D721Med (cell line): ENCODE results near the gene CFAP92.

Source experiments
- DNase-seq: peaks from one replicate; pipeline ENCODE4 v3.0.0; 2011; ENCODE audit warnings: low spot score; ENCODE audit not compliant: insufficient read length
- FAIRE-seq: peaks from 2 replicates; lab custom pipeline; 2011; peaks lifted over from hg19 to GRCh38; lab: Jason Lieb, UNC
- TF ChIP-seq, protein P1 (sequence below): IDR thresholded peaks from 2 replicates; pipeline ENCODE4 v1.5.1; 2012; ENCODE audit warnings: mild to moderate bottlenecking, control low read depth; ENCODE audit not compliant: insufficient read depth; ENCODE audit errors: missing control alignments

CFAP92 gene

DNA sequence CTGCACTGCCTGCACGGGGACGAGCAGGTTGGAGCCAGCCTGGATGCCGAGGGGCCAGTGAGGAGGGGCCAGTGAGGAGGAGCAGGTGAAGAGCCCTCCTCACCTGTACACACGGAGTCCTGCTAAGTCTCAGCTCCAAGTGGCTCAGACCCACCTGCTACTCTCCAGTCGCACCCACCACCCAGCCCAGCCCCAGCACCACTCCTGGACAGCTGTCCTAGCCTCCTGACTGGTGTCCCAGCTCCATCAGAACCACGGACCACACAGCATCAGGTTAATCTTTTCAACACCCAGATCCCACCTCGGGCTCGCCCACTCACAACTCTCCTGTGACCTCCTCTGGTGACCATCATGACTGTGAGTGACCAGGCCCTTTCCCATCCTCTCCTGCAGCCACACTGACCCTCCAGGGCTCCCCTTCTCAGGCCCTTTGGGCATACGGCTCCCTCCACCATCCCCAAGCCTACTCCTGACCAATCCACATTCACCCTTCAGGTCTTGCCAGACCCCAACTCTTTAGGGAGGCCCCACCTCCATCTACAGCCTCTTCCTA is 21.0 kb upstream of the CFAP92 start:
- TF ChIP-seq, protein P1, sequence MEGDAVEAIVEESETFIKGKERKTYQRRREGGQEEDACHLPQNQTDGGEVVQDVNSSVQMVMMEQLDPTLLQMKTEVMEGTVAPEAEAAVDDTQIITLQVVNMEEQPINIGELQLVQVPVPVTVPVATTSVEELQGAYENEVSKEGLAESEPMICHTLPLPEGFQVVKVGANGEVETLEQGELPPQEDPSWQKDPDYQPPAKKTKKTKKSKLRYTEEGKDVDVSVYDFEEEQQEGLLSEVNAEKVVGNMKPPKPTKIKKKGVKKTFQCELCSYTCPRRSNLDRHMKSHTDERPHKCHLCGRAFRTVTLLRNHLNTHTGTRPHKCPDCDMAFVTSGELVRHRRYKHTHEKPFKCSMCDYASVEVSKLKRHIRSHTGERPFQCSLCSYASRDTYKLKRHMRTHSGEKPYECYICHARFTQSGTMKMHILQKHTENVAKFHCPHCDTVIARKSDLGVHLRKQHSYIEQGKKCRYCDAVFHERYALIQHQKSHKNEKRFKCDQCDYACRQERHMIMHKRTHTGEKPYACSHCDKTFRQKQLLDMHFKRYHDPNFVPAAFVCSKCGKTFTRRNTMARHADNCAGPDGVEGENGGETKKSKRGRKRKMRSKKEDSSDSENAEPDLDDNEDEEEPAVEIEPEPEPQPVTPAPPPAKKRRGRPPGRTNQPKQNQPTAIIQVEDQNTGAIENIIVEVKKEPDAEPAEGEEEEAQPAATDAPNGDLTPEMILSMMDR, result no peak
- DNase-seq, result no peak
- no peak for FAIRE-seq

DNA sequence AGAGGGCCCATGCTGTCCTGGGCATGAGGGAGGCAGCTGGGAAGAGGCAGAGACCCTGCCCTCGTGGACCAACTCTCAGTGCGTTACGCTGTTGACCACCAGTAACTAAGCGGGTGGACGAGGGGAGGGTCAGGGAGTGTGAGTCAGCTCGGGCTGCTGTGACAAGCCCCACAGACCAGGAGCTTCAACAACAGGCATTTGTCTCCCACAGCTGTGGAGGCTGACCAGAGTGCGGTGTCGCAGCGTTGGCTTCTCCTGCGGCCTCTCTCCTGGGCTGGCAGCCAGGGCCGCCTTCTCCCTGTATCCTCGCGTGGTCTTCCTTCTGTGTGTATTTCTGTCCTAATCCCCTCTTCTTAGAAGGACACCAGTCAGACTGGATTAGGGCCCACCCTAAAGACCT is 20.3 kb upstream of the CFAP92 start:
- no peak for DNase-seq
- no peak for FAIRE-seq

DNA sequence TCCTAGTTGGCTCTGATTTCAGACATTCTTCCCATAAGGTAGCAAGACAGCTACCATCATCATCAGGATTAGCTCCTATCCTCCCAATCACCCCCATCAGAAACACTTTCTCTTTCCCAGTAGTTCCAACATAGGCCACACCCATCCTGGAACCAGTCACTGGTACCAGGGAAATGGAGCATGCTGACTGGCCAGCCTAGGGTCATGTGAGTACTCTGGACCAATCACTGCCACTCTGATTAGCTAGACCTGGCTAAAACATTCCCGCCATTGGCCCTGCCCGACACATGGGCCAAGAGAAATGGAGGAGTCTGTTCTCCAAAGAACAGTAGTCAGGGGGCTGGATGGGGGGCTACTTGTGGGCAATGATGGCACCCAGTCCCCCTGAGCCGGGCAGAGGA is 19.6 kb upstream of the CFAP92 start:
- DNase-seq (no peak), FAIRE-seq (no peak)
- TF ChIP-seq, protein P1, result no peak

More for the DNA sequence above, 20.3 kb upstream of the CFAP92 start:
- TF ChIP-seq, protein P1, result no peak

DNA sequence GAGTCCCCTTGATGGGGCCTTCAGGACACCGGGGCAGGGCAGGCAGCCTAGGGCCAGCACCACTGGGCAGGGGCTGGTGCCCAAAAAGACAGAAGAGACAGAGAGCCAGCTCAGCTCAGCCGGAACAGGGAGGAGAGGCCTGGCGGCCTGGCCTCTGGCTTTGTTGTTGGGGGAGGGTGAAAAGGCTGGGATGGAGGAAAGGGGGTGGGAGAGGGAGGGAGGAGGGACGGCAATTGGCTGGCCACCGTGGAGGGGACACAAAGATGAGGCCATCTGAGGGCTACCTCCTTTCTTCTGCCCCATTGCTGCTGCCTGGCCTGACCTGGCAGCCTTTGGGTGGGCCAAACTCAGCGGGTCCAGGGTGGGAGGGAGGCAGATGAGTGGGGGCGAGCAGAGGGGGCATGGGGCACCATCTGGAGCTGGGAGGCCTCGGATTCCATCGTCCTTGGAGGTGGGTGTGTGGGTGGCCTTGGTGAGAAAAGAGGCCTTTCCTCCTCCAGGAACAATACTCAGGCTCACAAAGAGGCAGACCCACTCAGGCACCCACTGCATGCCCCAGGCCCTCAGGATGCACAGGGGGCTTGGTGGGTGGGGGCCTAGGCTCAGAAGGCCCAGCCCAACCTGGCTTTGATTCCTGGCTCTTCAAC is 16.6 kb upstream of the CFAP92 start:
- no peak for DNase-seq
- TF ChIP-seq, protein P1, result no peak
- FAIRE-seq, result no peak

DNA sequence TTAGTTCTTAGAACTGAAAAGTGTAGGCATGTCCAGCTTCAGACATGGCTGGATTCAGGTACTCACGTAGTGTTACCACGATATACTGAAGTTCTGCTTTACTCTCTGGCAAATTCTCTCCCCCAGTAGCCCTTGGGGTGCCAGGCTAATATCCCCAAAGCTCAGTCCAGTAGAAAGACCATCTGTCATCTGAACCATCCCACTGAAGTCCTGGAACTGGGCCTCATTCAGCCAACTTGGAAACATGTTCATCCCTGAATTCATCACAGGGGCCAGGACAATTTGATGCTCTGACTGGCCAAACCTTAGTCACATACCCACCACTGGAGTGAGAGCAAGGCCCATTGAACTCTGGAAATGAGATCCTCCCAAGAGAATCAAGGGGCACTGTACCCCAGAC is 15.4 kb upstream of the CFAP92 start:
- FAIRE-seq (no peak), DNase-seq (no peak)
- TF ChIP-seq, protein P1, result no peak

DNA sequence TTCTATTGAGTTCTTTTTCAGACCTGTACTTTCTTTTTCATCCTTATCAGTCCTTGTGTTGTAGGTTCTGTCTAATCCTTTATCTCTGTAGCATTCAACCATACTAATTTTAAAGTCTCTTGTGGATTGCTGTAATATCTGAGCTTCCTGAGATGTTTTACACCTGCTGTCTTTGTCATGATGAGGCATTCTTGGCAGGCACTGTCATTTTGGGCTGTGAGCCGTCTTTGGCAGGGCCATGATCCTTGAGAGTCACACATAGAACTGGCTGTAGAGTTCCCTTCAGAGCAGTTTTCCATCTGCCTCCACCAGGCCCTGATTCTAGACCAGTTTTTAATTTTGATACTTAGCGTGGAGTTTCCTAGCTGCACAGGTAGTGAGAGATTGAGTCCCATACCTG is 13.9 kb upstream of the CFAP92 start:
- DNase-seq, result no peak
- FAIRE-seq, result no peak
- TF ChIP-seq, protein P1, result no peak

DNA sequence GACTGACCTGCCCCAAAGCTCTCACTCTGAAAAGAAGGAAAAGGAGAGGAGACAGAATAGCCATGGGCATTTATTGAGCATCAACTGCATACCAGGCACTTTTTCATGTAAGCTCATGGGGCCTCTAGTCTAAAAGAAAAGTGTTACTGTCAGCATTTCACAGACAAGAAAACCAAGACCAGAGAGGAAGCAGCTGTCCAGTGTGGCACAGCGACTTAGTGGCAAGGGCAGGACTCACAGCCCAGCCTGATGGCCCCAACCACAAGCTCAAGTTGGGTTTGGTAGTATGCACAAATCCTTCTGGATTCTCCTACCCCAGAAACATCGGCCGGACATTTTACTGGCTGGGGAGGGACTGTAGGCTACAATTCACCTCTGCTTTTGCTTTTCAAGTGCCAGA is 13.0 kb upstream of the CFAP92 start:
- TF ChIP-seq, protein P1, result no peak
- DNase-seq (no peak), FAIRE-seq (no peak)
